GM12878 (cell line): ENCODE measurements around the gene RASD1. TPM values are rescaled to one million over a fixed set of nuclear protein-coding genes. Genes with fewer than 3 reads are reported as not detected.

ENCODE experiments used
- ATAC-seq: fragments of 200-7000 bp; cut with Tn5 transposase; 3 replicates; pipeline ENCODE4 v1.9.1; 2020; ENCODE audit warnings: mild to moderate bottlenecking, moderate library complexity
- BruUV-seq: library from RNA; stranded (reverse); fragments of 400-500 nt; replicated peaks from 2 replicates; lab custom pipeline; 2021; lab: Mats Ljungman, UMichigan
- CTCF ChIA-PET: fragments of 300-600 bp; sonication (Branson Sonifier 250); formaldehyde crosslinking; extraction: SDS; loops from one replicate; lab custom pipeline; 2021; ENCODE audit warnings: inconsistent platforms; lab: Yijun Ruan, JAX
- POLR2A ChIA-PET: fragments of 350-600 bp; formaldehyde crosslinking; extraction: SDS; loops from one replicate; lab custom pipeline; 2021; ENCODE audit warnings: inconsistent platforms; lab: Charles Lee
- RAD21 ChIA-PET: fragments of 300-600 bp; sonication (Branson Sonifier 250); formaldehyde crosslinking; loops from one replicate; lab custom pipeline; 2023; ENCODE audit warnings: antibody characterized with exemption; ENCODE audit not compliant: unreplicated experiment; lab: Charles Lee
- SMC1A ChIA-PET: fragments of 300-600 bp; sonication (Branson Sonifier 250); formaldehyde crosslinking; loops from one replicate; lab custom pipeline; 2023; ENCODE audit not compliant: unreplicated experiment, uncharacterized antibody; lab: Charles Lee
- DNase-seq: peaks from one replicate; pipeline ENCODE4 v3.0.0-alpha.2; 2011; ENCODE audit warnings: low read depth, low spot score
- FAIRE-seq: peaks from 3 replicates; lab custom pipeline; 2011; peaks lifted over from hg19 to GRCh38; lab: Jason Lieb, UNC
- H2AFZ ChIP-seq: 2 replicates; pipeline ENCODE4 v1.6.0; 2011; ENCODE audit warnings: low read depth, low read length, control low read depth; ENCODE audit not compliant: control insufficient read depth
- H3K27ac ChIP-seq: 2 replicates; pipeline ENCODE4 v1.5.1; 2011; ENCODE audit warnings: control low read depth; ENCODE audit not compliant: control insufficient read depth, insufficient read depth
- H3K27me3 ChIP-seq, 2 experiments: replicated peaks in 1 of 2; 2 replicates each; pipeline versions ENCODE4 v1.6.0 to v1.6.1; 2011; ENCODE audit warnings: low read length in 1 of 2; ENCODE audit not compliant: control insufficient read depth in 2 of 2, insufficient read depth in 2 of 2
- H3K36me3 ChIP-seq, 2 experiments: 2 replicates each; pipeline ENCODE4 v1.5.1; 2011; ENCODE audit warnings: low read length in 1 of 2; ENCODE audit not compliant: control insufficient read depth in 2 of 2, insufficient read depth in 2 of 2
- H3K4me1 ChIP-seq: 2 replicates; pipeline ENCODE4 v1.6.1; 2011; ENCODE audit warnings: mild to moderate bottlenecking, low read length, moderate library complexity, mixed read lengths; ENCODE audit not compliant: control insufficient read depth, insufficient read depth
- H3K4me2 ChIP-seq: 2 replicates; pipeline ENCODE4 v1.6.0; 2011; ENCODE audit warnings: control low read depth; ENCODE audit not compliant: control insufficient read depth, insufficient read depth
- H3K4me3 ChIP-seq: fragments of 200-600 bp; sonication (generic); 2 replicates; pipeline ENCODE4 v1.5.1; 2016
- H3K79me2 ChIP-seq: 2 replicates; pipeline ENCODE4 v1.6.0; 2011; ENCODE audit warnings: low read length; ENCODE audit not compliant: control insufficient read depth, insufficient read depth
- H3K9ac ChIP-seq: 2 replicates; pipeline ENCODE4 v1.8.0; 2011; ENCODE audit warnings: low read length, control low read depth, mixed read lengths; ENCODE audit not compliant: control insufficient read depth, insufficient read depth
- H3K9me3 ChIP-seq: replicated peaks from 3 replicates; pipeline ENCODE4 v1.5.1; 2011; ENCODE audit warnings: mild to moderate bottlenecking, low read length; ENCODE audit not compliant: control insufficient read depth, insufficient read depth
- H4K20me1 ChIP-seq: 2 replicates; pipeline ENCODE4 v1.6.0; 2011; ENCODE audit not compliant: control insufficient read depth, insufficient read depth
- CBFB ChIP-seq: IDR thresholded peaks from 2 replicates; pipeline ENCODE4 v1.6.1; 2016; ENCODE audit warnings: antibody characterized with exemption, low read depth
- CHD1 ChIP-seq: IDR thresholded peaks from 2 replicates; pipeline ENCODE4 v1.6.1; 2012; ENCODE audit warnings: low read depth, low read length, improper control_type of control experiment
- ESRRA ChIP-seq: IDR thresholded peaks from 2 replicates; pipeline ENCODE4 v1.6.1; 2012; ENCODE audit warnings: mild to moderate bottlenecking, low read length, improper control_type of control experiment
- GATAD2B ChIP-seq: fragments of 450-650 bp; conservative IDR thresholded peaks from 2 replicates; pipeline ENCODE4 v1.6.1; 2017; ENCODE audit warnings: low read depth, mild to moderate bottlenecking, moderate library complexity
- POLR2AphosphoS2 ChIP-seq: IDR thresholded peaks from 2 replicates; pipeline ENCODE4 v1.6.1; 2011; ENCODE audit warnings: low read depth, mild to moderate bottlenecking, low read length, improper control_type of control experiment, moderate library complexity
- SMAD1 ChIP-seq: fragments of 450-650 bp; IDR thresholded peaks from 2 replicates; pipeline ENCODE4 v1.6.1; 2018; ENCODE audit warnings: mild to moderate bottlenecking, low read depth; ENCODE audit not compliant: partially characterized antibody
- SREBF2 ChIP-seq: IDR thresholded peaks from 2 replicates; pipeline ENCODE4 v1.6.1; 2012; ENCODE audit warnings: mild to moderate bottlenecking, low read length
- TAF1 ChIP-seq: IDR thresholded peaks from 2 replicates; pipeline ENCODE4 v1.6.1; 2011; ENCODE audit warnings: mild to moderate bottlenecking, low read depth, low read length, borderline replicate concordance
- YY1 ChIP-seq: IDR thresholded peaks from 2 replicates; pipeline ENCODE4 v1.6.1; 2011; ENCODE audit warnings: low read depth, mild to moderate bottlenecking, low read length
- ZBED1 ChIP-seq: IDR thresholded peaks from 2 replicates; pipeline ENCODE4 v1.6.1; 2016; ENCODE audit warnings: borderline replicate concordance
- WGBS: methylation state at CpG from one replicate; pipeline ENCODE4 v1.1.6; 2016; ENCODE audit warnings: low lambda C conversion rate; ENCODE audit not compliant: insufficient replicate concordance, insufficient coverage; ENCODE audit errors: missing lambda C conversion rate; 5-methylcytosine and 5-hydroxymethylcytosine counted together
- in situ Hi-C: fragments of 300-500 bp; cut with MboI; formaldehyde crosslinking; loops from 9 replicates; pipeline ENCODE4 v1.14.3; 2018; ENCODE audit warnings: mixed read lengths
- intact Hi-C: fragments of 100-400 bp; cut with micrococcal nuclease; formaldehyde crosslinking; loops from one replicate; pipeline ENCODE4 v1.14.2; 2022; ENCODE audit not compliant: unreplicated experiment
- polyA plus RNA-seq, 11 experiments: library from polyadenylated mRNA; depleted of rRNA in 4 of 11; unstranded in 6 of 11; stranded (reverse) in 5 of 11; fragments of >200 nt; fragmentation: Nextera tagmentation in 4 of 11; fragmentation: Illumina TruSeq in 1 of 11; extraction: Ambion mirVana in 4 of 11; extraction: Trizol in 1 of 11; gene quantifications; 1 replicate in 1 of 11; 2 replicates in 10 of 11; pipeline versions ENCODE4 v1.2.1 to v1.2.3, GENCODE V29; 2011 to 2016; ENCODE audit warnings: inconsistent platforms in 2 of 11, missing spikeins in 2 of 11, low read depth in 1 of 11
- total RNA-seq, 4 experiments: library from RNA; depleted of rRNA in 3 of 4; stranded (reverse); fragments of >200 nt in 3 of 4; fragmentation: Illumina TruSeq in 1 of 4; extraction: Trizol in 1 of 4; gene quantifications; 2 replicates each; pipeline versions ENCODE4 v1.2.1 to v1.2.3, GENCODE V29; 2013 to 2021
- TF ChIP-seq, protein P1 (sequence below): fragments of 450-650 bp; IDR thresholded peaks from 2 replicates; pipeline ENCODE4 v1.6.1; 2017; ENCODE audit warnings: mild to moderate bottlenecking, moderate library complexity

Gene RASD1
- total and polyA plus RNA-seq, 10 of the 15 experiments (the other 5 are each of a cell fraction or from before 2014, with no cell fraction given) = 0.14 to 0.33 TPM; not detected in 8

DNA sequence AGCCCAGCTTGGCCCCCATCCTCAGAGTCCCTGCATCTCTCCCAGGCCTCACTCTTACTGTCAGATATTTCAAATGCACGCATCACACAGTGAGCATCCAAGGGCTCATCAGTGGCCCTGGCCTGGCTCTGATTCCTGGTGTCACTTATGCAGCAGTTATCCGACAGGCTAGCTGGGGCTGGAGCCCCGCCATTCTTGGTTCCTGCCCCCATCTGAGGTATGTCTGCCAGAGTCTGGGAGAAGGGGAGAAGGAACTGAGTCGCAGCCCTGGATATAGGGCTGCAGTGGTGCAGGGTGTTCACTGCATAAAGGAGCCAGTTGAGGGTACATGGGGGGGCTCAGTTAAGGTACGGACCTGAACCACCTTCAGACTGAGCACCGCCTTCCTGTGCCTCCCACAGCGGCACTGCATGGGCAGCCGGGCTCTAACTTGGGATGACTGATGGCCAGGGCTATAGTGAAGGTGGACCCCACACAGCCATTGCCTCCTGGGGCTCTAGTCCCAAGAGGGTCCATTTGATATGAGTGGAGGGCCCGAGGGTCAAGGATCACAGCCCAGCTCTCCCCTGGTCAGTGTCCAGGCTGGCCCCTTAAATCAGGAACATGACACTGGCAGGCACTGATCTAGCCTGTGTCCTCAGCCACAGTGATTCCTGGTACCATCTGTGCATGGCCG is 1.8 kb upstream of the RASD1 start:
- RAD21 ChIA-PET = interaction anchor here (0.5 to 2.7 kb wide), 2 partner anchors 144 to 168 kb away, joined by 3 to 28 read pairs; no protein-coding TSS in a partner anchor
- POLR2A ChIA-PET = no interaction called here

More for the DNA sequence above, 1.8 kb upstream of the RASD1 start:
- TF ChIP-seq CBFB (no peak), POLR2AphosphoS2 (no peak), CHD1 (no peak), SMAD1 (no peak), GATAD2B (no peak), SREBF2 (no peak), TAF1 (no peak), YY1 (no peak), ZBED1 (no peak), ESRRA (no peak)
- TF ChIP-seq, protein P1, sequence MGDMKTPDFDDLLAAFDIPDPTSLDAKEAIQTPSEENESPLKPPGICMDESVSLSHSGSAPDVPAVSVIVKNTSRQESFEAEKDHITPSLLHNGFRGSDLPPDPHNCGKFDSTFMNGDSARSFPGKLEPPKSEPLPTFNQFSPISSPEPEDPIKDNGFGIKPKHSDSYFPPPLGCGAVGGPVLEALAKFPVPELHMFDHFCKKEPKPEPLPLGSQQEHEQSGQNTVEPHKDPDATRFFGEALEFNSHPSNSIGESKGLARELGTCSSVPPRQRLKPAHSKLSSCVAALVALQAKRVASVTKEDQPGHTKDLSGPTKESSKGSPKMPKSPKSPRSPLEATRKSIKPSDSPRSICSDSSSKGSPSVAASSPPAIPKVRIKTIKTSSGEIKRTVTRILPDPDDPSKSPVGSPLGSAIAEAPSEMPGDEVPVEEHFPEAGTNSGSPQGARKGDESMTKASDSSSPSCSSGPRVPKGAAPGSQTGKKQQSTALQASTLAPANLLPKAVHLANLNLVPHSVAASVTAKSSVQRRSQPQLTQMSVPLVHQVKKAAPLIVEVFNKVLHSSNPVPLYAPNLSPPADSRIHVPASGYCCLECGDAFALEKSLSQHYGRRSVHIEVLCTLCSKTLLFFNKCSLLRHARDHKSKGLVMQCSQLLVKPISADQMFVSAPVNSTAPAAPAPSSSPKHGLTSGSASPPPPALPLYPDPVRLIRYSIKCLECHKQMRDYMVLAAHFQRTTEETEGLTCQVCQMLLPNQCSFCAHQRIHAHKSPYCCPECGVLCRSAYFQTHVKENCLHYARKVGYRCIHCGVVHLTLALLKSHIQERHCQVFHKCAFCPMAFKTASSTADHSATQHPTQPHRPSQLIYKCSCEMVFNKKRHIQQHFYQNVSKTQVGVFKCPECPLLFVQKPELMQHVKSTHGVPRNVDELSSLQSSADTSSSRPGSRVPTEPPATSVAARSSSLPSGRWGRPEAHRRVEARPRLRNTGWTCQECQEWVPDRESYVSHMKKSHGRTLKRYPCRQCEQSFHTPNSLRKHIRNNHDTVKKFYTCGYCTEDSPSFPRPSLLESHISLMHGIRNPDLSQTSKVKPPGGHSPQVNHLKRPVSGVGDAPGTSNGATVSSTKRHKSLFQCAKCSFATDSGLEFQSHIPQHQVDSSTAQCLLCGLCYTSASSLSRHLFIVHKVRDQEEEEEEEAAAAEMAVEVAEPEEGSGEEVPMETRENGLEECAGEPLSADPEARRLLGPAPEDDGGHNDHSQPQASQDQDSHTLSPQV = no peak
- no peak overlapping the region for H3K4me2 ChIP-seq
- ChIA-PET CTCF (interaction anchor here (1.3 to 3.9 kb wide), 8 partner anchors 12 to 421 kb away, joined by 4 to 64 read pairs (median 5); partner anchors contain the start of gene PEMT), SMC1A (interaction anchor here (1.5 to 2.6 kb wide), 2 partner anchors 116 to 144 kb away, joined by 4 to 24 read pairs; no protein-coding TSS in a partner anchor)
- no peaks in the 10 kb centered on the region for H4K20me1 ChIP-seq
- WGBS = 50% methylated on average over 10 of the region's 10 CpGs
- peaks cover 0 to 1% of the 10 kb centered on the region in 2 experiments; a peak in 1 of 4 replicates for H3K36me3 ChIP-seq
- intact Hi-C loops (loop anchor here (1.0 to 5.0 kb wide), 3 partner anchors 69 to 143 kb away; no protein-coding TSS in a partner anchor), in situ Hi-C loops (loop anchor here (5.0 kb wide), 2 partner anchors 141 to 144 kb away; no protein-coding TSS in a partner anchor)
- H3K9me3 ChIP-seq = no peaks in the 10 kb centered on the region
- no peak overlapping the region for H3K9ac ChIP-seq
- peaks cover 4% of the 10 kb centered on the region; the same call in 1 of the 2 replicates for H3K4me1 ChIP-seq
- no peak overlapping the region for H2AFZ ChIP-seq
- no peak overlapping the region for H3K4me3 ChIP-seq
- no peak overlapping the region for H3K27ac ChIP-seq
- no peak for ATAC-seq
- H3K27me3 ChIP-seq = peaks cover 2 to 10% of the 10 kb centered on the region in 2 experiments; a peak in 3 of 4 replicates
- BruUV-seq = no TSS peak
- DNase-seq = no peak
- FAIRE-seq = no peak
- no peaks in the 10 kb centered on the region for H3K79me2 ChIP-seq
